HFFc6 (cell line): ENCODE measurements around the gene ING1. TPM values are rescaled to one million over a fixed set of nuclear protein-coding genes. Genes with fewer than 3 reads are reported as not detected.

Experiments used
- DNase-seq: peaks from one replicate; pipeline ENCODE4 v3.0.0-alpha.2; 2018
- H3K27ac Mint-ChIP-seq: 2 replicates; pipeline ENCODE4 v1.8.0; 2020; ENCODE audit warnings: mild to moderate bottlenecking, mixed read lengths
- H3K27me3 Mint-ChIP-seq: 2 replicates; pipeline ENCODE4 v1.8.0; 2021; ENCODE audit warnings: mild to moderate bottlenecking, moderate library complexity, mixed read lengths; ENCODE audit not compliant: insufficient read depth
- H3K36me3 Mint-ChIP-seq: 2 replicates; pipeline ENCODE4 v1.8.0; 2021; ENCODE audit warnings: low read depth, mixed read lengths
- H3K4me1 Mint-ChIP-seq: 2 replicates; pipeline ENCODE4 v1.8.0; 2020; ENCODE audit warnings: low read depth, mixed read lengths
- H3K4me3 Mint-ChIP-seq: 2 replicates; pipeline ENCODE4 v1.8.0; 2020; ENCODE audit warnings: mild to moderate bottlenecking, moderate library complexity, mixed read lengths
- H3K9me3 Mint-ChIP-seq: 2 replicates; pipeline ENCODE4 v1.8.0; 2020; ENCODE audit warnings: mild to moderate bottlenecking, mixed read lengths
- CTCF ChIP-seq: fragments of 200-600 bp; sonication (generic); IDR thresholded peaks from 2 replicates; pipeline ENCODE4 v1.5.0; 2021; ENCODE audit warnings: antibody characterized with exemption, mild to moderate bottlenecking
- total RNA-seq, 6 experiments: library from RNA; stranded (reverse); fragmentation: NEBNext Ultra II Directional; extraction: Animal tissue kit (Norgen Biotek cat#: 25700); gene quantifications; 2 replicates in 1 of 6; 3 replicates in 5 of 6; pipeline ENCODE4 v1.2.3, GENCODE V29; 2021

Gene ING1
- total RNA-seq, 6 experiments from 2014 or later: 6.2 to 9.6 (median 8.1) TPM

DNA sequence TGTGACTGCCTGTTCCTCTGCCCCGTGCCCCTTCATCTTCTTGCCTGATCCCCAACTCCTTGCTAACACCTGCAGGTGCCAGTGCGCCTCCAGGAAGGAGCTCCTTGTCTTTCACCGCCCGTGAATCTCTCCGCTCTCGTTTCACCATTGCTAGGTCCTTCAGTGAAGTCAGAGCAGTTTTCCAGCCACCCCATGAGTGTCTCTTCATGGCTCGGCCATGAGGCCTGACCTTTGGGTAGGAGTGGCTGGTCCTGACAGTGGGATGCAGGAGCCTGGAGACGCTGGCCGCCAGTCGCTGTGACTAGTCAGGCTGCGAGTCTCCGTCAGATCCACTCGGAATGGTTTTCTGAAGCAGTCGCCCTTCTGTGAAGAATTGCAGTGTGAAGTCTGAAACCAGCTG, 43.8 kb downstream of the ING1 start:
- TF ChIP-seq CTCF: no peak
- H3K4me1 Mint-ChIP-seq: peaks cover 42% of the 10 kb centered on the region
- H3K36me3 Mint-ChIP-seq: no peaks in the 10 kb centered on the region
- H3K4me3 Mint-ChIP-seq: no peak overlapping the region
- H3K9me3 Mint-ChIP-seq: no peaks in the 10 kb centered on the region
- peaks cover 3% of the 10 kb centered on the region; the same call in 1 of the 2 replicates for H3K27me3 Mint-ChIP-seq
- no peak overlapping the region for H3K27ac Mint-ChIP-seq
- no peak for DNase-seq

- TF ChIP-seq CTCF: no peak
- DNase-seq: peak; percentile 59
- H3K4me1 Mint-ChIP-seq: peaks cover 42% of the 10 kb centered on the region
- H3K4me3 Mint-ChIP-seq: no peak overlapping the region
- no peaks in the 10 kb centered on the region for H3K9me3 Mint-ChIP-seq
- H3K27ac Mint-ChIP-seq: peak overlapping the region; percentile 67
- H3K36me3 Mint-ChIP-seq: no peaks in the 10 kb centered on the region
- peaks cover 5% of the 10 kb centered on the region for H3K27me3 Mint-ChIP-seq
These were observed 44.8 kb downstream of the ING1 start for GRCh38 chr13:110758195-110758805.

DNA sequence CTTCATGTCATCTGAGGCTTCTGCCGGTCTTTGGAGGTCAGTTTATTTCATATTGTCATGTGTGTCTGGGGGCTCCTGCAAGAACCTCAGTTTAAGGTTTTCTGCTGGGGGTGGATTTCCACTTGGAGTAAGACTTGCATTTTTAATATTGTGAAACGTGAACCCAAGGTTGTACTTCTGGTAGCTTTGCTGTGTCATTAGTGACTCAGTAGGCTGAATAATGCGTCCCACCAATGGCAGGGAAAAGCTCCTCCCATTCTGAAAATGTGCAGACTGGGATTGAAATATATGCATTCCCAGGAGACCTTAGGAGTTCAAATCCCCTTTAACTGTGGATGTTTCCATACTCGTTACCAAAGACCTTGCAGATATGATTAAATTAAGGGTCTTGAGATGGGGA, 46.2 kb downstream of the ING1 start:
- Mint-ChIP-seq H3K4me1 (peaks cover 46% of the 10 kb centered on the region), H3K27ac (peak overlapping the region; percentile 76), H3K4me3 (no peak overlapping the region), H3K9me3 (no peaks in the 10 kb centered on the region; the same call in 1 of the 2 replicates), H3K36me3 (no peaks in the 10 kb centered on the region), H3K27me3 (peaks cover 6% of the 10 kb centered on the region)
- TF ChIP-seq CTCF: no peak
- peak; percentile 54 for DNase-seq

GRCh38 chr13:110760611-110761010, 47.1 kb downstream of the ING1 start:
- no peak overlapping the region for H3K27ac Mint-ChIP-seq
- peaks cover 8% of the 10 kb centered on the region for H3K27me3 Mint-ChIP-seq
- H3K9me3 Mint-ChIP-seq: no peaks in the 10 kb centered on the region; the same call in 1 of the 2 replicates
- H3K36me3 Mint-ChIP-seq: no peaks in the 10 kb centered on the region
- no peak for DNase-seq
- no peak overlapping the region for H3K4me3 Mint-ChIP-seq
- H3K4me1 Mint-ChIP-seq: peaks cover 46% of the 10 kb centered on the region
- no peak for TF ChIP-seq CTCF

GRCh38 chr13:110766671-110767430, 53.4 kb downstream of the ING1 start:
- Mint-ChIP-seq H3K27me3 (peaks cover 23% of the 10 kb centered on the region), H3K9me3 (no peaks in the 10 kb centered on the region; the same call in 1 of the 2 replicates), H3K27ac (no peak overlapping the region), H3K4me3 (no peak overlapping the region), H3K4me1 (peaks cover 9% of the 10 kb centered on the region), H3K36me3 (no peaks in the 10 kb centered on the region)
- no peak for DNase-seq
- TF ChIP-seq CTCF: no peak
